Measurements from ENCODE around the gene HAS3. TPM values are rescaled to one million over a fixed set of nuclear protein-coding genes. Genes with fewer than 3 reads are reported as not detected.
A peak's percentile ranks its signal among the peaks of the same experiment; 100 is the strongest.

The HAS3 gene
- total RNA-seq, 1 experiment from 2014 or later: 100 TPM

DNA sequence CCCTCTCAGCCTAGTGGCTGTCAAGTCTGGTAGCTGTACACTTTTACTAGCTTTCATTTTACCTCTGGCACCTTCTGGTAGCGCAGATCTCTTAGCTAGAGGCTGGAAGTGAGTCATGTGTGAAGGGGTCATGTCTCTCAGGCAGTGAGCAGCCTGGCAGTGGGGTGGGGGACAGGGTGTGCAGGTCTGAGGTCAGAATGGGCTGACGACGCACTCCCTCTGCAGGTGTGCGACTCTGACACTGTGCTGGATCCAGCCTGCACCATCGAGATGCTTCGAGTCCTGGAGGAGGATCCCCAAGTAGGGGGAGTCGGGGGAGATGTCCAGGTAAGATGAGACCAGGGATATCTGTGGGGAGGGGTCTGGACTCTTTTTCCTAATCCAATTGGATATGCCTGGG lies 7.8 kb downstream of the HAS3 start:
- no peak overlapping the region for H3K4ac ChIP-seq (ENCODE audit: low read depth, low read length)
- DNase-seq: no peak
- no peak overlapping the region for H2BK120ac ChIP-seq (ENCODE audit: low read depth, low read length, poor library complexity, severe bottlenecking)
- peaks cover 17 to 27% of the 10 kb centered on the region in 2 experiments for H3K4me1 Mint-ChIP-seq
- H3K27ac Mint-ChIP-seq: peak overlapping the region in 1 of 3 experiments; percentile 88; a peak in 2 of 7 replicates
- no peak overlapping the region for H2BK20ac ChIP-seq (ENCODE audit: low read depth, low read length, poor library complexity, severe bottlenecking)
- H3T11ph ChIP-seq (ENCODE audit: low read length): no peak overlapping the region
- H2AFZ ChIP-seq (ENCODE audit: low read length): no peak overlapping the region
- no peak overlapping the region for H3K4me2 ChIP-seq (ENCODE audit: insufficient read depth, insufficient read length, low read length)
- H3K4me1 ChIP-seq (ENCODE audit: insufficient read depth, low read length): peaks cover 7% of the 10 kb centered on the region; the same call in 1 of the 2 replicates
- H3K79me1 ChIP-seq (ENCODE audit: insufficient read depth, low read depth, low read length, poor library complexity, severe bottlenecking): no peaks in the 10 kb centered on the region
- no peaks in the 10 kb centered on the region for H4K20me1 ChIP-seq (ENCODE audit: control insufficient read depth, insufficient read depth, insufficient read length)
- H3K9me3 ChIP-seq (ENCODE audit: control insufficient read depth, low read depth, low read length): no peaks in the 10 kb centered on the region
- WGBS (ENCODE audit: extremely low coverage, insufficient read length, low lambda C conversion rate): no CpG with 5 or more reads among the region's 7 CpGs
- peaks cover 69 to 91% (median 81%) of the 10 kb centered on the region in 3 experiments for H3K36me3 Mint-ChIP-seq (ENCODE audit: insufficient read depth in 1 of 3, low read depth in 3 of 3)
- no peak overlapping the region for H2BK12ac ChIP-seq (ENCODE audit: insufficient read length, low read depth, low read length)
- no peak overlapping the region for H3K14ac ChIP-seq (ENCODE audit: insufficient read depth, low read length)
- no peaks in the 10 kb centered on the region for H3K27me3 ChIP-seq (ENCODE audit: insufficient read depth, low read length)
- no peak overlapping the region for H3K56ac ChIP-seq (ENCODE audit: insufficient read length, low read depth, low read length)
- H3K4me3 Mint-ChIP-seq: no peak overlapping the region
- H3K23ac ChIP-seq (ENCODE audit: insufficient read length, low read depth, low read length): no peak overlapping the region
- no peak overlapping the region for H3K27ac ChIP-seq (ENCODE audit: insufficient read length, low read depth, low read length)
- H3K9me3 Mint-ChIP-seq: no peaks in the 10 kb centered on the region; a peak in 1 of 5 replicates
- TF ChIP-seq, protein P1, sequence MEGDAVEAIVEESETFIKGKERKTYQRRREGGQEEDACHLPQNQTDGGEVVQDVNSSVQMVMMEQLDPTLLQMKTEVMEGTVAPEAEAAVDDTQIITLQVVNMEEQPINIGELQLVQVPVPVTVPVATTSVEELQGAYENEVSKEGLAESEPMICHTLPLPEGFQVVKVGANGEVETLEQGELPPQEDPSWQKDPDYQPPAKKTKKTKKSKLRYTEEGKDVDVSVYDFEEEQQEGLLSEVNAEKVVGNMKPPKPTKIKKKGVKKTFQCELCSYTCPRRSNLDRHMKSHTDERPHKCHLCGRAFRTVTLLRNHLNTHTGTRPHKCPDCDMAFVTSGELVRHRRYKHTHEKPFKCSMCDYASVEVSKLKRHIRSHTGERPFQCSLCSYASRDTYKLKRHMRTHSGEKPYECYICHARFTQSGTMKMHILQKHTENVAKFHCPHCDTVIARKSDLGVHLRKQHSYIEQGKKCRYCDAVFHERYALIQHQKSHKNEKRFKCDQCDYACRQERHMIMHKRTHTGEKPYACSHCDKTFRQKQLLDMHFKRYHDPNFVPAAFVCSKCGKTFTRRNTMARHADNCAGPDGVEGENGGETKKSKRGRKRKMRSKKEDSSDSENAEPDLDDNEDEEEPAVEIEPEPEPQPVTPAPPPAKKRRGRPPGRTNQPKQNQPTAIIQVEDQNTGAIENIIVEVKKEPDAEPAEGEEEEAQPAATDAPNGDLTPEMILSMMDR (conservative IDR thresholded peaks at IDR 0.05): no peak
- no peak overlapping the region for H2BK5ac ChIP-seq (ENCODE audit: insufficient read length, low read length)
- H2BK15ac ChIP-seq (ENCODE audit: low read depth, low read length): no peak overlapping the region
- no peak overlapping the region for H4K5ac ChIP-seq (ENCODE audit: insufficient read length, low read depth, low read length)
- H3K18ac ChIP-seq (ENCODE audit: insufficient read length, low read depth, low read length): no peak overlapping the region
- no peak overlapping the region for H3K9ac ChIP-seq (ENCODE audit: extremely low read depth, insufficient read length, low read length)
- H2AK5ac ChIP-seq (ENCODE audit: insufficient read length, low read length): no peak overlapping the region
- H3K23me2 ChIP-seq (ENCODE audit: insufficient read length, low read depth, low read length, poor library complexity, severe bottlenecking): peaks cover 2% of the 10 kb centered on the region
- H4K91ac ChIP-seq (ENCODE audit: insufficient read length, low read depth, low read length): no peak overlapping the region
- H3K27me3 Mint-ChIP-seq (ENCODE audit: low read depth): no peaks in the 10 kb centered on the region
- no peak overlapping the region for H4K8ac ChIP-seq (replicated peaks; ENCODE audit: insufficient read length, low read depth, low read length)
- H3K79me2 ChIP-seq (ENCODE audit: insufficient read depth, low read length): peaks cover 8% of the 10 kb centered on the region; the same call in 1 of the 2 replicates

Data from H9 (cell line).